Activated T-helper 9 cell treated with anti-CD3 and anti-CD28 coated beads, Interleukin-2, amount 50 U/mL, for 16 hours (primary cell): ENCODE results near the gene BCDIN3D.
"Not testable (repeated sequence)": the region's sequence is repeated elsewhere in the genome, so short reads cannot be mapped to it uniquely, and the experiment has no call there.

Source experiments
- DNase-seq: peaks from one replicate; pipeline ENCODE4 v3.0.0-alpha.2; 2020; ENCODE audit warnings: low read depth

The BCDIN3D gene

DNA sequence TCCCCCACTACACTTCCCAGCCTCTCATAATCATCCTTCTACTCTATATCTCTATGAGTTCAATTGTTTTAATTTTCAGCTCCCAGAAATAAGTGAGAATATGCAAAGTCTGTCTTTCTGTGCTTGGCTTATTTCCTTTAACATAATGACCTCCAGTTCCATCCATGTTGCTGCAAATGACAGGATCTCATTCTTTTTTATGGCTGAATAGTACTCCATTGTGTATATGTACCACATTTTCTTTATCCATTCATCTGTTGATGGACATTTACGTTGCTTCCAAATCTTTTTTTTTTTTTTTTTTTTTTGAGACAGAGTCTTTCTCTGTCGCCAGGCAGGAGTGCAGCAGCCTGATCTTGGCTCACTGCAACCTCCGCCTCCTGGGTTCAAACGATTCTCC is 13.0 kb upstream of the BCDIN3D start:
- DNase-seq, result not testable (repeated sequence)

DNA sequence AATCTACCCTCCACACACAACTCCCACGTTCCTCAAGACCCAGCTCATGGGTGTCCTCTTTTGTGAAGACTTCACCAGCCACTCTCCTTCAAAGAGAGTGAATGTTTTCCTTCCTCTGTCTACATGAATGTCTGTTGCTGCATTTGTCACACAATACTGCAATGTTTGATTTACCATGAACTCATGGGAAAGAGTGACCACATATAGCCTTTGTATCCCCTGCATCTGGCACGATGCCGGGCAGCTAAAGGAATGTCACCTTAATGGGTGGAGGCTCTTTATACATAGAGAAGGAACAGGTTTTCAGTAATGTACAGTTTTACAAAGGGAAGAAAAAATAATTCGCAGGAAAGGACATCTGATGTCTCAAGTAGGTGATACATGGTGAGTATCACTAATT is 12.1 kb upstream of the BCDIN3D start:
- DNase-seq, result no peak

DNA sequence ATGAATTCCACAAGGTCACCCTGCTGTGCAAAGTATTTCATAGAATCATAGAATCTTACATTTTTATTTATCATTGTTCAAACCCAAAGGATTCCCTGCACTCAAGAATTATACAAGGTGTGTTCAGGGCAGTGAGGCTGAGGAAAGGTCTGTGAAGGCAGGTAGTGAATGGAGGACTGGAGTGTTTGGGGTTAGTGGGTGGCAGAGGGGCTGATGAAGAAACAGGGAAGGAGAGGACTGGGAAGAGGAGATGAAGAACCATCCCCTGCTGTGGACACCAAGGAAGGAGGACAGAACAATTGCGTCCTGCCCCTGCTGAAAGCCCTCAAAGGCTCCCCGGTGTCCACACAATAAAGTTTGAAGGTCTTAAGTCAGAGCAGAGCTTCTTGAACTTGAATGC is 10.8 kb upstream of the BCDIN3D start:
- no peak for DNase-seq

DNA sequence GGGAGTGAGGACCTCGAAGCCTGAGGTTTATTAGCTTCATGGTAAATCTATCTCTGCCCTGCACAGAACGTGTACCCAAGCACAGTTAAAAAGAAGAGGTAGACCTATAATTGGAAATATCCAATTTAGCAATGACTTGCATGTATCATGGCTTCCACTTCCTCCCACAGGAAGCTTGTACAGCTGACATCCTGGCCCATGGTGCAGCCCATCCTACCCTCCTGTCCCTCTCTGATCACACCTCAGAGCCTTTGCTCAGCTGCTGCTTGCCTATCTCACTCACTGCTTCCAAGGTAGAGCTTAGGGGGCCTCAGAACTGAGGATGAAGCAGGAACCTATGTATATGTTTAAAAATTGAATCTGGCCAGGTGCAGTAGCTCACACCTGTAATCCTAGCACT is 4.3 kb upstream of the BCDIN3D start:
- DNase-seq, result no peak

DNA sequence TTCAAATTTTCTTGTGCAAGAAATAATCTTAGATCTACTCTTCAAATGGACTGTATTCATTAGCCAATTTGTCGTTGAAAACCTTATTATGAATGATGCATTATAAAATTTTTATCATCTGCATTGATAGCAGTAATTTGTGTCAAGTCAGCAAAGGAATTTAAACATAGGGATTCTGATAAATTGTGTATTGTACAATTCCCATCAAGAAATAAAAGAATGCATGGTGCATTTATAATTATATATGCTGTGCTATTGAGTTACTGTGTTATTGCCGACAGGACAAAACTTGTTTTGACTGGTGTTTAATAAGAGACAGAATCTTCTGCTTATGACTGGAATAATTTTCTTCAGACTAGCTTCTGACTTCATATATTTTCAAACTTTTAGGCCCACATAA is 3.1 kb upstream of the BCDIN3D start:
- DNase-seq, result no peak

DNA sequence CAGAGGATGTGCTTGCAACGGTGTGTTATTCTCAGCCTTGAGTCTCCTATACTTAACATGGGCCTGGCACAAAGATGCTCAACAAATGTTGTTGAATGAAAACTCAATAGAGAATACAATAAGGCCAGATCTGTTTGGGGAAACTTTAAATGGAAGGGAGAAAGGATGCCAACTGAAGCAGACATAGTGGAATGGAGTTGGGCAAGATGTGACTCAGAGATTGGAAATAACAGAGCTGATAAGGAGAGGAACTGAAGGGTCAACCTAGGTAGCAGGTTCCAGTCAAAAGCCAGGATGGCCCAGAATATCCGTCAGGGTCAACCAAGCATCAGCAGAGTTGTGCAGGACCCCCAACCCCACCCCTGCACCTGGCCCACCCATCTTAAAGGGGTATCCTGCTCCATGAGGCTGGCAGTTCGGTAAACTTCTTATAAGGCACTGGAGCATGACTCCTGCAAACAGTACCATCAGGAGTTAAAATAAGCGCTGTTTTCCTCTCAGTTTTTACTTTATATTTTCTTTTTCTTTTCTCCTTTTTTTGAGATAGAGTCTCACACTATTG is 1.1 kb upstream of the BCDIN3D start:
- no peak for DNase-seq

DNA sequence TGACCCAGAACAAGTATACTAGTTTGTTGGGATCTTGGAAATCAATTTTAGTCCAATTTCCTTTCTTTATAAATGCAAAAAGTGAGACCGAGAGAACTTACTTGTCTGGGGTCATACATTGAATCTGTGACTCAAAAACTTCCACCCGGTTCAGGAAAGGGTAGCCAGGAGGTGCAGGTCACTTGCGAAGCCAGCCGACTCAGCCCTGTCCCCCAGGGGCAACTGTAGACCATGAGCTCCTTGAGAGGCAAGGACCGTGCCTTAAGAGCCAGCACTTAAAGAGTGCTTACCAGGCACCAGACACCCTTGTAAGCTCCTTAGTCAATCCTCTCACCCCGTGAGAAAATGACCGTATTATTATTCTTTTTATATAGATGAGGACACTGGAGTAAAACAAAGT is 505 bp upstream of the BCDIN3D start:
- DNase-seq, result no peak

DNA sequence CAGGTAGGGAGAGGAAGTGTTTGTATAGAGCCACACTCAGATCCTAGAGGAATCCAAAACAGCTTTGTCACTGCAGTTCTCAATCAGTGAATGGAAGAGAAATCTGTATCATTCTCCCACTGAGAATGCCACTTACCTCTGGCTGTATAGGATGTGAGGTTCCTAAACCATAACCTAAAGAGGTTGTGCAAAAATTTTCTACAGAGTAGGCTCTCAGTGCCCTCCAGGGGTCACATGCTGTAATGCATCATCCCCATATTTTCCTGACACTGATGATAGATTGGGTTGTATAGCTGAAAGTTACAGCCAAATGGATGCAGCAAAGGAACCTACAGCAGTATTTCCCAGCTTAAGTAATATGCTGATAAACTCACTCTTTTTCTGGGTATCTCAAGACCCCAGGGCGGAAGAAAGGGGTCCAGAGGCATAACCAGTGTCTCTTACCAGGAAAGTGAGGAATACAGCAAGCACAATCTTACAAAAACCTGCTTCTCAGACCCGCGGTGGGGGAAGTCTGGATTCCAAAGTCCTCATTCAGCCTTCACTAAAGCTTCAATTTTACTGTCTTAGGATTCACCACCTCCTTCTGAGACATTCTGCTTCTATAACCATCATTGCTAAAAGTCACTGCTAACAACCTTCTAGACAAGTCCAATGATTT is 3.8 kb downstream of the BCDIN3D start:
- no peak for DNase-seq

DNA sequence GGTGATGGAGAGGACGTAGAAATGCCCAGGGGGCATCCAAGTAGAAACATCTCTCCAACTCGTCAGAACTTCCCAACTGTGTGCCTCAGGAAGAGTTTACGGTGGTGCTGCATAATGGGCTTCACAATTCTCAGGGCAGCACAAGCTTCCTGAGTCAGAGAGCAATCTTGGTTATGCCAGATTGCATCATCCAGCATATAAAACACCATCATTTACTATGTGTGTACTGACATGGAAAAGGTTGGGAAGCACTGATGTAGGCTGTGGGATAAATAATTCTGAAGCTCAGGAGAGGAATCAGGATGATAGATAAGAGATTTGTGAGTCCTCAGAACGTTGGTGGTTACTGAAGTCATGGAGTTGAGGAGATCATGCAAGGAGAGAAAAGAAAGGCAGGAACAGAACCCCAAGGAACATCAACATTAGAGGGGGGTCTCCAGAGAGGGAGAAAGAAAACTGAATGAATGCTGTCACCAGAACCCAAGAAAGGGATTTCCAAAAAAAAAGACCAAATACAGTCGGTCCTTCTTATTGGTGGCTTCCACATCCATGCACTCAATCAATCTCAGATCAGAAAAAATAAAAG is 10.0 kb downstream of the BCDIN3D start:
- DNase-seq, result no peak

DNA sequence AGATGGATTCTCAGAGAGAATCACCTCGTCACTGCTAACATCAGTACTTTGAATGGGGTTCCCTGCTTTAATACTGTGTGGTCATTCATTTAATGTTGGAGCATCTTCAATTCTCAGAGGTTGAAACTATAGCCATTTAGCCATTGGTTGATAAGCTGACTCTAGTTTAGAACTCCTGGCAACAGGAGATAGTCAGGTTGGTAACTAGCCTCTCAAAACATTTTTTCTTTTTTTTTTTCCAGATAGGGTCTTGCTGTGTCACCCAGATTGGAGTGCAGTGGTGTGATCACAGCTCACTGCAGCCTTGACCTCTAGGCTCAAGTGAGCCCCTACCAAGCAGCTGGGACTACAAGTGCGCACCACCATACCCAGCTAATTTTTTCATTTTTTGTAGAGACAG is 11.2 kb downstream of the BCDIN3D start:
- DNase-seq, result no peak

DNA sequence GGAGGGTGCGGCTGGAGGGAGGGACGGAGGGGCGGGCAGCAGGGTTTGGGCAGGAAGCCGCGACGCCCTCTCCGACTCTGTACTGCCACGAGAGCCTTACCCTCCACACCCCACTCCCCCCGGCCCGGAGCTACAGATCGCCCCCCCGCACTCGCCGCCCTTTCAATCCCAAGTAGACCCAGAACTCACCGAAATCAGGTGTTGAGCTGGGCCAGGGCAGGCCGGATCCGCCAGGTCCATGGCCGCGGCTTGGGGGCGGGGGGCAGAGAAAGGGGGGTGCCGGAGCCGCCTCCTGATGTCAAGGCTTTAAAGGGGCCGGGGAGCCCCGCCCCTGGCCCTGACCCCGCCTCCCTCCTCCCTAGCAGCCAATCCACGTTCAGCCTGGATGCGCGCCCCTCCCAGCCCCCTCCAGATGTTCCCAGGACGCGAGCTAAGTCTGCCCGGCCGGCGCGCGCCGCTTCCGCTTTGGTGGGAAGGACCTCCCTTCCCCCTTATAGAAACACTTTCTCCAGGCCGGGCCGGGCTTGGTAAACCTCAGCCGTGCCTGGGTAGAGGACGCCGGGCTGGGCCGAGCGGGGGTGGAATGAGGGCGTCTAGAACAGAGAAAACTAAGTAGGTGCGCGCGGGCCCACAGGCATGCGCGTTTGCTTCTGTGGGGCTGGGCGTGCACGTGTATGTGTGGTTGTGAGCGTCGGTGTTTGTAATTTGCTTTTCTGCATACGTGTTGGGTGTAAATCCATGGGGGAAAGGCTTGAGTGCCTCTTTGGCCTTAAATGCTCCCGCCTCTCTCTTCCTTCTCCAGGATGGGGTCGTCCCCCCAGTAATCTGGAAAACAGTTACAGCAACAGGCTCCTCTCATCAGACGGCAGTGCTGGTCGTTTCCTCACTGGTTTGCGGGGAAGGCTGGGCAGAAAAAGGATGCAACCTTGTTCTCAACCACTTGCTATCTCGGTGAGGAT is 14.5 kb downstream of the BCDIN3D start, which contains the start of gene NCKAP5L:
NCKAP5L (minus strand) TSS at position 281 of the 959 bp plus-strand sequence. CDS start 24,369 bp downstream, outside the sequence.
- DNase-seq, result peak; percentile 90

DNA sequence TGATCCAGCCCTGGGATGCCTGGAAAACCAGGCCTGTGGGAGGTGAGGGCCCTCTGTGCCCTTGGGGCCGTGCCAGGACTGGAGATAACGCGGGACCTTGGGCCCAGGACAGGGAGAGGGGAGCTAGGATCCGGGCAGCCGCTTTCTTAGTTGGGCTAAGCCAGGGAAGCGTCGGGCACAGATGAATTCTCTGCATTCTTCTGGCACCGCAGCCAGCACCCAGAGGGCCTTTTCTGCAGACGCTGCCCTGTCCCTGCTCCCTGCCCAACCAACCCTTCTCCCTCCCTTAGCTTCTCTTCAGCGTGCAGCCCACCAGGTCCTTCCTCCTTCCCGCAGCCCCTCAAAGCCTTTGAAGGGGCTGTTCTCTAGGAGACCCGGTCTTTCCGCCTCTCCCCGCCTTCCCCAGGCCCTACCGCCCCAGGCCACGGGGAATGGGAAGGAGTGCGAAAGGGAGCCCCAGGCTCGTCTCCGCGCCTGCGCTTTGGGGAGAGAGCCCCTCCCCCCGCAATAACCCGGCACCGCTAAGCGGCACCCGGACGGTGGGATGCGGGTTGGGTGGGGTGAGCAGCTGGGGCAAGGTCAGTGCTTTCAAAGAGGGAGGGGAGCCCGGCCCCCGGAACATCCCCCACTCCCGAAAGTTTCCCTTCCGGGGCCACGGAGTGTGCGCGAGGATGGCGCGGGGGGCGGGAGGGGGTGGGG is 15.4 kb downstream of the BCDIN3D start:
- peak; percentile 20 for DNase-seq

DNA sequence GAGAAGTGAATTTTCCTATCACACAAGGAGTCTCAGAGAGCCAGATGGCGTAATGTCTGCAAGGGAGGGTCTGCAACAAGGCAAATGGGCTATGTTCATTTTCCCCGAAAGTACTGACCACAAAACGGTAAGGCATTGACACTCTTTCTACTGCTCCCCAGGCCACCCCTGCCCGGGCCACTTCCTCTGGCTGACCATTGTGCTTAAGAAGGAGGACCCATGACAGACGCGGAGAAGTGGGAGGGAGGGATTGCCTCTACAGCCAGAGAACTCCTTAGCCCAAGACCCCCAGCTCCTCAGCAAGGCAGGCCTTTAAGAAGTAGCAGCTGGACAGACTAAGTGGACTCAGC is 15.9 kb downstream of the BCDIN3D start:
- no peak for DNase-seq

DNA sequence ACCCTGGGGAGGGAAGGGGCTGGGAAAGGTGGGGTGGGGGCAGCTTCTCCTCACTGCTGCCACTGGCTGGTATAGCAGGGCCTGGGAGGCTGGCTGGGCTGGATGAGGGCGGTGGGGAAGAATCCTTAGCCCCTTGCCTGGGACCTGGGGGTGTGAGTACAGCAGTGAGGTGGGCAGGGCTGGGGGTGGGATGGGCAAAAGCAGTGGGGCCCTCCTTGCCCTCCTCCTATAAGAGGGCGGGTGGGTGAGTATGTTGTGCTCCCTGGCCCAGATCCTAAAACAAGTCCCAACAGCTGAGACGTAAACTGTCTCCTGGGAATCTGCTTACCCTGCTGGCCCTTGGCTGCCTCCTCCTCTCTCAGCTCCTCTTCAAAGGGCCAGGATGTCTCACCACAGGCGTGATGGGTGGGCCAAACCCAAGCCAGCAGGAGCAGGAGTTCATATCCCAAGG is 16.9 kb downstream of the BCDIN3D start:
- DNase-seq, result no peak

DNA sequence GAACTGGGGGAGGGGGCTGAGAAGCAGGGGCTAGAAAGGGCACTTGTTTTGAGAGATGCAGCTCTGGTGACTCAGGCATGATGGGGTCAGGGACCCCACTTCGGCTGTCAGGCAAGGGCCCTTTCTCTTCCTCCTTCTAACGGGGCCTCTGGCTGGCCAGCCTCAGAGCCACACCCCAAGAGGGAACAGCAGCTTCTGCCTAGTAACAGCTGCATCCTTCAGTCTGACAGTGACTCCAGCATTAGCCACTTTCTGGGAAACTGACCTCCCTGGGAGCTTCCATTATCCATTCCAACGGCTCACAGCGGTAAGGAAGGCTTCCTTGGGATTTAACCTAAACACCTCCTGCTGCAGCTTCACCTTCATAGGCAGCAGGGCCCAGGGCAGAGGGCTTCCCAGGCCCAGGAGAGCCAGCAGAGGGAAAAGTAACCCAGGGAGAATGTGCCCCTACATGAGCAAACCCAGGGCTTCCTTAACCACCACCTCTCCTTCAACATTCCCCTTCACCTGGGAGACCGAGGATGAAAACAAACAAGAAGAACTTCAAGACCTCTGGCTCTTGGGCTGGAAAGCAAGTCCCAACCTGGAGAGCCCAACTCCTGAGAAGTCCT is 17.4 kb downstream of the BCDIN3D start:
- no peak for DNase-seq

DNA sequence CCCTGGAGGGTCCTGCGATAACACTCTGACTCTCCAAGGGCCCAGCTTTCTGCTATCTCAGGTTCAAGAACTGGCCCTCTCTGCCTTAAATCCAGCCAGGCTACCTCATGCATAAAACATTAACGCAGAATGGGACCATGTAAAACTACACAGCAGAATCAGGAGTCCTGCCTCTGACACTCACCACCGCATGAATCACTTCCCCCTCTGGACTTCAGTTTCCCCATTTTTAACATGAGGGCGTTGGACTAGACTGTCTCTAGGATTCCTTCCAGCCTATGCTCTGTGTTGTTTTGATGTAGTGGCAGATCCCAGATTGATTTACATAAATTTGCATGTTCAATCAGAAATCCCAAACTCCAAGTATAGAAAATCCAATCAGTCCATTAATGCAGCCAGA is 18.0 kb downstream of the BCDIN3D start:
- DNase-seq, result no peak

DNA sequence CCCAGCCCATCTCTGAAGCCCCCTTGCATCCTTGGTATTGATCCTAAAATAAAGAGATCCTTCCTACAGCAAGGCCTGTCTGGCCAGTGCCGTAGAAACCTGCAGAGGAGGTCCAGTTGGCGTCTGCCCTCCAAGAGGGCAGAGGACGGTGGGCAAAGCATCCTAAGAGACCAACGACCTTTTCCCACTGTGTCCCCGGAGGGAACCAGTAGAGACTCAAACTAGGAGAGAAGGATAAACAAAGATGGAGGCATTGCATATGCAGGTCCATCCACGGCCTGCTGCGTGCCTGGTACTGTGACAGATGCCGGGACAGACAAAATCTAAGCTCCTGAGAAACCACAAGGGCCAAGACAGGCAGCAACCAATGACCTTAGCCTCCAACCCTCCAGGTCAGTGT is 18.5 kb downstream of the BCDIN3D start:
- no peak for DNase-seq

DNA sequence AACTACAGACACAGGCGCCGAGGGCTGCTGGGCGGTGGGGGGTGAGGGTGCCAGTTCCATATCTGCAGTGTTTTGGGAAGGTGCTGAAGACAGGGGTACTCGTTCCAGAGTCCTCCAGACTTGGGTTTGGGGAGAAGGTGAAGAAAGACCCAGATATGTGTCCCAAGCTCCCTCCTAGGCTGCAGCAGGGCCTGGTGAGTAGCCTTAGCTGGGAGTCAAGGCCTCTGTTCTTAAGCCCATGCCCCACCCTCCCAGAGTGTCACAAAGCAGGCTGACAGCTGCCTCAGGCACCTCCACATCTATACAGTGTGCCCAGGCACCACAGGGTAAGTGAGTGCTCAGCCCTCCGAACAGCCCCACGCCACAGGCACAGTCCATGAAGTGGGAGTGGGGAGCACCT is 19.0 kb downstream of the BCDIN3D start:
- DNase-seq, result no peak

DNA sequence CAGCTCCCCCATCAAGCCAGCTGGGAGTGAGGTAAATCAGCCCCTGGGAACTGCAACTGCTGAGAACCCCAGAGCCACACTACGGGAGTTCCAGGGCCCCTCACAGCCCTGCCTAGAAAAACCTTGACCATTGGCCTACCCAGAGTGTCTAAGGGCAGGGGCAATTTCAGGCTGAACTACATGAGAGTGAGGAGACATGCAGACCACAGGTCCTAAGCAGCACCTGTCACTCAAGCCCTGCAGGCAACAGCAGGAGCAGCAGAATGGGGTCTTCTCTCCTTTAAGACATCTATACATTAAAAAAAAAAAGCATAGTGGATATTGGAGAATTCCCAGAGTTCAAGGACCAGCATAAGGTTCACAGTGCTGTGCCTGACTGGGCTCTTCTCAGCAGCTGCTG is 19.6 kb downstream of the BCDIN3D start:
- DNase-seq, result no peak

DNA sequence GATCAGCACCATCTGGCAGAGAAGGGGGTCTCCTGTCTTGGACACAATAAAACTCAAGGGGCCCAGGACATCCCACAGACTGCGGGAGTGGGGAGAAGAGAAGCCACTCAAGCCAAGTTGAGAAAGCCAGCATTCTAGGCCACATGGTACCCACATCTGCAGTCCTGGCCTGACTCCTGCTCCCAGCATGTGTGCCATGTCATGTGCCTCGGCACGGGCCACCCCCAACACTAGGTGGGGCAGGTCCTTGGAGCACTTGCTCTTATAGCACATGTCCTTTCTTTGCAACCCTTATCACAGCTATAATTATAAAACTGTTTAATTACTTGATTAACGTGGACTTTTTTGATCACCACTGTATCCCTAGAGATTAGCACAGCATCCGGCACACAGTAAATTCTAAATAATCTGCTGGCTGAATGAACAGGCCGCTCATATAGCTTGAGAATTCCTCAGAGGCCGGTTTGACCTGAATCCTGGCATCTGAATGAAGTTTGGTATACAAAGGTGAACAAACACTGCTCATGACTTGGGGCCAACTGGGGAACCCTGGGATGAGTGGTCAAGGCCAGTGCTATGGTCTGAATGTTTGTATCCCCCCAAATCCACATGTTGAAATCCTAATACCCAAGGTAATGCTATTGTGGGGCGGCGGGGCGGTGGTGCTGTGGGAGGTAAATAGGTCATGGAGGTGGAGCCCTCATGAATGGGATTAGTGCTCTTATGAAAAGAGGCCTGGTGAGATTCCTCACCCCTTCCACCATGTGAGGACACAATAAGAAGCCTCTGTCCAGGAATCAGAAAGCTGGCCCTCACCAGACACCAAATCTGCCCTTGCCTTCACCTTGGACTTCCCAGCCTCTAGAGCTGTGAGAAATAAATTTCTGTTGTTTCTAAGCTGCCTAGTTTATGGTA is 21.3 kb downstream of the BCDIN3D start:
- DNase-seq, result no peak

DNA sequence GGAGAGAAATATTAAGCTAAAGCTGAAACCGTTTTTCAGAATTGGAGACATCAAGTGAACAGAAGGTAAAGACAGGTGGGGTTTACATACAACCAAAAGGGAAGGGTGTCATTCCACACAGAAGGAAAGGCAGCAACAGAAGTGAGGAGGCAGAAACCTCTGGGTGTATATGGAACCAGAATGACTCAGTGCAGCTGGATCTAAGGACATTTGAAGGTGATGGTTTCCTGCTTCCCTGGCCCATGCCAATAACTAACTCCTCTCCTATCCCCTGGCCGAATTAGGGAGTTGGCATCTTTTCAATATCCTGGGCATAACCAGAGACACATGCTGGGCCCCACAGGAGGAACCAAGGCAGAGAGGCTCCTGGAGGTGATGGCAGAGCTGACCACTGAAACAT is 23.1 kb downstream of the BCDIN3D start:
- no peak for DNase-seq
